GM12872 (cell line): ENCODE results near the gene MYO9A.

Experiments used
- TF ChIP-seq, protein P1 (sequence below): IDR thresholded peaks from 3 replicates; pipeline ENCODE4 v1.5.1; 2011; ENCODE audit warnings: low read depth, mild to moderate bottlenecking, low read length, moderate library complexity; ENCODE audit not compliant: insufficient read depth

Gene MYO9A

DNA sequence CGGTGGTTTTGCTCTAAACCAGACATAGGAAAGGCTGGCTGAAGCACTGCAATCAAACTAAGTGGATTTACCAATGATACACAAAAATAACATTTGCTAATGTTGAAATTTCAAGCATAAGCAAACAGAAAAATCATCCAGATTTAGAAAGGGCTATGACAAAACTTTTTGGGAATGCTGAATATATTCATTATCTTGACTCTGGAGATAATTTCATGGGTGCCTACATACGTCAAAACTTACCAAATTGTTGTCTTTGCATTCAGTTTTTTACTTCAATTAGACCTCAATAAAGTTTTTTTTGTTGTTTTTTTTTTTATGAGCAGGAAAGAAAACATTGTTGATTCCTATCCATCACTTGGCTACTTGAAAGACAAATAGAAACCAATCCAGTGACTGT is 166.8 kb downstream of the MYO9A start:
- TF ChIP-seq, protein P1, sequence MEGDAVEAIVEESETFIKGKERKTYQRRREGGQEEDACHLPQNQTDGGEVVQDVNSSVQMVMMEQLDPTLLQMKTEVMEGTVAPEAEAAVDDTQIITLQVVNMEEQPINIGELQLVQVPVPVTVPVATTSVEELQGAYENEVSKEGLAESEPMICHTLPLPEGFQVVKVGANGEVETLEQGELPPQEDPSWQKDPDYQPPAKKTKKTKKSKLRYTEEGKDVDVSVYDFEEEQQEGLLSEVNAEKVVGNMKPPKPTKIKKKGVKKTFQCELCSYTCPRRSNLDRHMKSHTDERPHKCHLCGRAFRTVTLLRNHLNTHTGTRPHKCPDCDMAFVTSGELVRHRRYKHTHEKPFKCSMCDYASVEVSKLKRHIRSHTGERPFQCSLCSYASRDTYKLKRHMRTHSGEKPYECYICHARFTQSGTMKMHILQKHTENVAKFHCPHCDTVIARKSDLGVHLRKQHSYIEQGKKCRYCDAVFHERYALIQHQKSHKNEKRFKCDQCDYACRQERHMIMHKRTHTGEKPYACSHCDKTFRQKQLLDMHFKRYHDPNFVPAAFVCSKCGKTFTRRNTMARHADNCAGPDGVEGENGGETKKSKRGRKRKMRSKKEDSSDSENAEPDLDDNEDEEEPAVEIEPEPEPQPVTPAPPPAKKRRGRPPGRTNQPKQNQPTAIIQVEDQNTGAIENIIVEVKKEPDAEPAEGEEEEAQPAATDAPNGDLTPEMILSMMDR = no peak

GRCh38 chr15:71945012-71945411 is 172.9 kb downstream of the MYO9A start:
- TF ChIP-seq, protein P1 = no peak

DNA sequence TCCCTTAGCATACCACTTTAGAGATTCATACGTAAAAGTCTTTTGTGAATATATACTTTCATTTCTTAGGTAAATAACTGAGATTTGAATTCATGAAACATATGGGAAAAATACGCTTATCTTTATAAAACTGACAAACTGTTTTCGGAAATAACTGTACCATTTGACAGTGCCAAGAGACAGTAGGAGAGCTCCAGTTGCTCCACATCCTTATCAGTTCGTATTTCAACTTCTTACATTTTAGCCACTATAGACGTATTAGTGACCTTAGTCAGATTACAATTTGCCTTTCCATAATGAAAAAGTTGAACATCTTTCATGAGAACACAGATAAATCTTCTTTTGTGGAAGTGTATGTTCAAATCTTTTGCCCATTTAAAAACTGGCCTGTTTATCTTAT is 174.1 kb downstream of the MYO9A start:
- TF ChIP-seq, protein P1 = no peak

- TF ChIP-seq, protein P1 = no peak
Measured at GRCh38 chr15:71939981-71940588, 177.9 kb downstream of the MYO9A start.

- TF ChIP-seq, protein P1 = no peak
Measured at GRCh38 chr15:71937650-71938311, 180.2 kb downstream of the MYO9A start.

GRCh38 chr15:71934446-71934845 is 183.5 kb downstream of the MYO9A start:
- TF ChIP-seq, protein P1 = no peak

DNA sequence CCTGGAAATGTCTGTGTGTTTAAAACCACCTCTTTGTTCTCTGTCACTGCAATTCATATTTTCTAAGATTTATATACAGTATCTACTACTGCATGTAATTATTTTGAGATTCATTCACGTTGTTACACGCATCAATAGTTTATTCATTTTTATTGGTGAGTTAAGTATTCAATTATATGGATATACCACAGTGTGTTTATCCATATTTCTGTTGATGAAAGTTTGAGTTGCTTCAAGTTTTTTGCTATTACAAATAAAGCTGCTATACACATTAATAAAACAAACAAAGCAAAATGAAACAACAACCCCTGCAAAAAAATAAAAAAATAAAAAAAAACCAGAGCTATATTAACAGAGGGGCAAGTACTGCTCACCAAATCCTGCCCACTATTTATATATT is 185.3 kb downstream of the MYO9A start:
- TF ChIP-seq, protein P1 = no peak
